Kidney epithelial cell (primary cell): ENCODE results near the gene HTR1E. TPM values are rescaled to one million over a fixed set of nuclear protein-coding genes. Genes with fewer than 3 reads are reported as not detected.

Source experiments
- DNase-seq: peaks from one replicate; pipeline ENCODE4 v3.0.0-alpha.2; 2010; ENCODE audit warnings: low read depth
- H3K27me3 ChIP-seq: 2 replicates; pipeline ENCODE4 v1.6.0; 2011; ENCODE audit warnings: low read length; ENCODE audit not compliant: control insufficient read depth, insufficient read depth
- H3K36me3 ChIP-seq: 2 replicates; pipeline ENCODE4 v1.5.1; 2011; ENCODE audit warnings: low read length; ENCODE audit not compliant: control insufficient read depth, insufficient read depth
- H3K4me3 ChIP-seq: 2 replicates; pipeline ENCODE4 v1.5.1; 2011; ENCODE audit warnings: low read depth, mild to moderate bottlenecking, control low read depth, low read length
- CTCF ChIP-seq: IDR thresholded peaks from 2 replicates; pipeline ENCODE4 v1.5.1; 2011; ENCODE audit warnings: mild to moderate bottlenecking, moderate library complexity, low read length, control low read depth, inconsistent platforms; ENCODE audit not compliant: insufficient read depth, poor library complexity, severe bottlenecking
- total RNA-seq: library from RNA; depleted of rRNA; stranded (reverse); fragments of >200 nt; gene quantifications from 2 replicates; pipeline ENCODE4 v1.2.3, GENCODE V29; 2015

The HTR1E gene
- total RNA-seq, 1 donor from 2014 or later = not detected

GRCh38 chr6:86934365-86934764, 3.0 kb upstream of the HTR1E start:
- Histone ChIP-seq H3K36me3 (no peaks in the 10 kb centered on the region), H3K4me3 (no peak overlapping the region), H3K27me3 (peaks cover 29% of the 10 kb centered on the region)
- TF ChIP-seq CTCF = no peak
- DNase-seq = no peak

GRCh38 chr6:86936834-86937218, 502 bp upstream of the HTR1E start:
- no peak for DNase-seq
- peaks cover 29% of the 10 kb centered on the region for H3K27me3 ChIP-seq
- no peak overlapping the region for H3K4me3 ChIP-seq
- no peaks in the 10 kb centered on the region for H3K36me3 ChIP-seq
- TF ChIP-seq CTCF = no peak

DNA sequence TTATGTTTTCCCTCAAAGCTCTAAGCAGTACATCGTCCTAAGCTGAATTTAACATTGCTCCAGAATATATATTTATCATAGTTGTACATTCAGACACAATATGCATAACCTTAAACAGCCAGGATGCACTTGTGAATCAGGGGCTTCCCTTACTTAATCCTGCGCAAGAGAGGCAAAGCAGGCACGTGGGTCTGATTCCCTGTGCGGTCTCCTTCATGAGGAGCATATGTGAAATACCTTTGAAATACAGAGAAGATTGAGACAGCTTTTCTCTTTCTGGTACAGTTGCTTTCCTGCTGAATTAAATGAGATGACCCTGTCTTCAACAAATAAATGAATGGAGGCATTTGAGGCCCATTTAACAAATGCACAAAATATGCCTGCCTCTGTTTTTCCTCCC, 1.5 kb downstream of the HTR1E start:
- DNase-seq = no peak
- Histone ChIP-seq H3K27me3 (peaks cover 29% of the 10 kb centered on the region), H3K4me3 (no peak overlapping the region), H3K36me3 (no peaks in the 10 kb centered on the region)
- TF ChIP-seq CTCF = no peak

GRCh38 chr6:86941461-86941860, 4.1 kb downstream of the HTR1E start:
- TF ChIP-seq CTCF = no peak
- Histone ChIP-seq H3K36me3 (no peaks in the 10 kb centered on the region), H3K27me3 (peaks cover 24% of the 10 kb centered on the region), H3K4me3 (no peak overlapping the region)
- DNase-seq = no peak

- Histone ChIP-seq H3K27me3 (peaks cover 9% of the 10 kb centered on the region), H3K4me3 (no peak overlapping the region), H3K36me3 (no peaks in the 10 kb centered on the region)
- no peak for TF ChIP-seq CTCF
- DNase-seq = no peak
These were observed 5.6 kb downstream of the HTR1E start for GRCh38 chr6:86942769-86943516.

- no peak overlapping the region for H3K4me3 ChIP-seq
- no peak for TF ChIP-seq CTCF
- no peaks in the 10 kb centered on the region for H3K36me3 ChIP-seq
- no peak for DNase-seq
- H3K27me3 ChIP-seq = peaks cover under 1% of the 10 kb centered on the region
These were observed 6.6 kb downstream of the HTR1E start for GRCh38 chr6:86943819-86944407.
